ENCODE data around the gene PLCH1.
A peak's percentile ranks its signal among the peaks of the same experiment; 100 is the strongest.

- peak; percentile 81 to 91 (median 85) for TF ChIP-seq CTCF (optimal IDR thresholded peaks at IDR 0.05 in 1 of 3, IDR thresholded peaks at IDR 0.05 in 1 of 3, conservative IDR thresholded peaks at IDR 0.05 in 1 of 3; ENCODE audit: extremely low read depth in 1 of 3, insufficient read depth in 2 of 3, low read length in 3 of 3)
- TF ChIP-seq EZH2 (IDR thresholded peaks at IDR 0.05; ENCODE audit: low read length), result no peak
These were observed 362.4 kb downstream of the PLCH1 start for GRCh38 chr3:155382396-155383042.
